Chondrocyte (in vitro differentiated cells): ENCODE data around the gene EFCAB3. TPM values are rescaled to one million over a fixed set of nuclear protein-coding genes. Genes with fewer than 3 reads are reported as not detected.

Experiments
- DNase-seq: peaks from one replicate; pipeline ENCODE4 v3.0.0; 2021; ENCODE audit warnings: mixed read lengths, low spot score
- H3K27ac Mint-ChIP-seq: one replicate; pipeline ENCODE4 v1.8.0; 2021; ENCODE audit warnings: mild to moderate bottlenecking, moderate library complexity, mixed read lengths; ENCODE audit not compliant: unreplicated experiment
- H3K27me3 Mint-ChIP-seq: 2 replicates; pipeline ENCODE4 v1.8.0; 2021; ENCODE audit warnings: low read depth, mixed read lengths
- H3K36me3 Mint-ChIP-seq: 2 replicates; pipeline ENCODE4 v1.8.0; 2021; ENCODE audit warnings: low read depth, mixed read lengths
- H3K4me1 Mint-ChIP-seq: 2 replicates; pipeline ENCODE4 v1.8.0; 2021; ENCODE audit warnings: low read depth, mild to moderate bottlenecking, mixed read lengths
- H3K4me3 Mint-ChIP-seq: one replicate; pipeline ENCODE4 v1.8.0; 2021; ENCODE audit warnings: mild to moderate bottlenecking, moderate library complexity, mixed read lengths; ENCODE audit not compliant: unreplicated experiment
- H3K9me3 Mint-ChIP-seq: 2 replicates; pipeline ENCODE4 v1.8.0; 2021; ENCODE audit warnings: low read depth, mixed read lengths
- long read RNA-seq: library from polyadenylated mRNA; stranded (forward); transcript quantifications from one replicate; pipeline ENCODE4 v2.0.0, GENCODE V29; 2021
- total RNA-seq: library from RNA; stranded (reverse); gene quantifications from 3 replicates; pipeline ENCODE4 v1.2.1, GENCODE V29; 2021
- TF ChIP-seq, protein P1 (sequence below): fragments of 200-600 bp; sonication (generic); IDR thresholded peaks from 2 replicates; pipeline ENCODE4 v1.5.0; 2021; ENCODE audit warnings: antibody characterized with exemption, mild to moderate bottlenecking, moderate library complexity

EFCAB3 gene
- not detected in 3 replicates for total RNA-seq
- long read RNA-seq: 0 reads

DNA sequence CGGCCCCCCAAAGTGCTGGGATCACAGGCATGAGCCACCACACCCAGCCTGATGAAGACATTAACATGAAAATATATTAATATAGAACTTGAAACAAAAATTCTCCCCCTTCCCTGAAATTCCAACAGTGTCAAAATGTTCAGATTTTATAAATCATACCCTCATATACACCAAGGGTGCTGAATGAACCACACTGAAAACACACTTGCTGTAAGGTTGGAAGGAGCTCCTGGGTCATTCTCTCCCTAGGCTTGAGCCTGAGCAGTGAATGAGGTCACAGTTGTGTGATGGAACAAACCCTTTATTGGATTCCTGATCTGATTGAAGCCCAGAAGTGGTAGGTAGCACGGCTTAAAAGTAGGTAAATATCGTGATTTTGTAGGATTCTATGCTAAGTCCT is at the start of gene EFCAB3:
Gene EFCAB3, plus strand, starts transcription at position 301 of the 400 bp plus-strand sequence. CDS start 2,427 bp downstream, outside the sequence.
- no peak for DNase-seq
- H3K36me3 Mint-ChIP-seq: no peaks in the 10 kb centered on the region
- no peaks in the 10 kb centered on the region for H3K9me3 Mint-ChIP-seq
- H3K4me1 Mint-ChIP-seq: no peaks in the 10 kb centered on the region
- no peak within 1 kb of the TSS for H3K4me3 Mint-ChIP-seq
- H3K27me3 Mint-ChIP-seq: peaks cover 52% of the 10 kb centered on the region
- TF ChIP-seq, protein P1, sequence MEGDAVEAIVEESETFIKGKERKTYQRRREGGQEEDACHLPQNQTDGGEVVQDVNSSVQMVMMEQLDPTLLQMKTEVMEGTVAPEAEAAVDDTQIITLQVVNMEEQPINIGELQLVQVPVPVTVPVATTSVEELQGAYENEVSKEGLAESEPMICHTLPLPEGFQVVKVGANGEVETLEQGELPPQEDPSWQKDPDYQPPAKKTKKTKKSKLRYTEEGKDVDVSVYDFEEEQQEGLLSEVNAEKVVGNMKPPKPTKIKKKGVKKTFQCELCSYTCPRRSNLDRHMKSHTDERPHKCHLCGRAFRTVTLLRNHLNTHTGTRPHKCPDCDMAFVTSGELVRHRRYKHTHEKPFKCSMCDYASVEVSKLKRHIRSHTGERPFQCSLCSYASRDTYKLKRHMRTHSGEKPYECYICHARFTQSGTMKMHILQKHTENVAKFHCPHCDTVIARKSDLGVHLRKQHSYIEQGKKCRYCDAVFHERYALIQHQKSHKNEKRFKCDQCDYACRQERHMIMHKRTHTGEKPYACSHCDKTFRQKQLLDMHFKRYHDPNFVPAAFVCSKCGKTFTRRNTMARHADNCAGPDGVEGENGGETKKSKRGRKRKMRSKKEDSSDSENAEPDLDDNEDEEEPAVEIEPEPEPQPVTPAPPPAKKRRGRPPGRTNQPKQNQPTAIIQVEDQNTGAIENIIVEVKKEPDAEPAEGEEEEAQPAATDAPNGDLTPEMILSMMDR: no peak
- H3K27ac Mint-ChIP-seq: no peak within 1 kb of the TSS

- H3K27me3 Mint-ChIP-seq: peaks cover 24% of the 10 kb centered on the region
- H3K4me1 Mint-ChIP-seq: no peaks in the 10 kb centered on the region
- H3K4me3 Mint-ChIP-seq: no peak overlapping the region
- peaks cover 3% of the 10 kb centered on the region for H3K36me3 Mint-ChIP-seq
- no peak for DNase-seq
- TF ChIP-seq, protein P1: no peak
- H3K27ac Mint-ChIP-seq: no peak overlapping the region
- H3K9me3 Mint-ChIP-seq: peaks cover 9% of the 10 kb centered on the region
These were observed 43.8 kb upstream of the EFCAB3 start for GRCh38 chr17:62336527-62336926.

GRCh38 chr17:62343764-62344270 is 36.5 kb upstream of the EFCAB3 start:
- DNase-seq: no peak
- H3K4me3 Mint-ChIP-seq: no peak overlapping the region
- no peaks in the 10 kb centered on the region for H3K36me3 Mint-ChIP-seq
- peaks cover 43% of the 10 kb centered on the region for H3K27me3 Mint-ChIP-seq
- TF ChIP-seq, protein P1: no peak
- no peak overlapping the region for H3K27ac Mint-ChIP-seq
- H3K9me3 Mint-ChIP-seq: peaks cover 19% of the 10 kb centered on the region
- peaks cover 3% of the 10 kb centered on the region for H3K4me1 Mint-ChIP-seq

- no peaks in the 10 kb centered on the region for H3K36me3 Mint-ChIP-seq
- no peak overlapping the region for H3K4me3 Mint-ChIP-seq
- H3K27ac Mint-ChIP-seq: no peak overlapping the region
- H3K9me3 Mint-ChIP-seq: peaks cover 8% of the 10 kb centered on the region
- peaks cover 42% of the 10 kb centered on the region for H3K27me3 Mint-ChIP-seq
- DNase-seq: no peak
- TF ChIP-seq, protein P1: no peak
- no peaks in the 10 kb centered on the region for H3K4me1 Mint-ChIP-seq
These were observed 29.2 kb upstream of the EFCAB3 start for GRCh38 chr17:62351176-62351575.

DNA sequence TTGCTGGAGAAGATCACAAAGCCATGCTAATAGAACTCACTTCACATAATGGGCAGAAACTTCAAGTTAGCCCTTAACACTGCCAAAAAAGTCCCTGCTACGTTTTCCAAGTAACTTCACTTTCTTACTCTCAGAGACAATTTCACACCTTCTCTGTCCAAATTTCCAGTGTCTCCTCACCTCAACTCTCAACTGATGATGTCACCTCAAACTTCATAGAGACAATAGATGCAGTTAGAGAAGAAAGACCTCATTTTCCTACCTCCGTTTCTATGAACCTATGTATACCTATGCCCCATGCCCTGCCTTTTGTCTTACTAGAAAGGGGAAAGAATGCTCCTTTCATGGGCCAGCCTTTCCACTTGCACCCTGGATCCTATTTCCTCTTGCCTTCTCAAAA is 14.2 kb upstream of the EFCAB3 start:
- H3K9me3 Mint-ChIP-seq: peaks cover under 1% of the 10 kb centered on the region
- TF ChIP-seq, protein P1: no peak
- no peak overlapping the region for H3K27ac Mint-ChIP-seq
- no peak overlapping the region for H3K4me3 Mint-ChIP-seq
- peaks cover 17% of the 10 kb centered on the region for H3K27me3 Mint-ChIP-seq
- H3K36me3 Mint-ChIP-seq: no peaks in the 10 kb centered on the region
- no peak for DNase-seq
- H3K4me1 Mint-ChIP-seq: no peaks in the 10 kb centered on the region
